NCI-H2107 treated with DMSO at 0.1 percent for 48 hours (cell line): ENCODE data around the gene CPAMD8.

Experiments
- DNase-seq: peaks from one replicate; lab custom pipeline; 2025; ENCODE audit not compliant: unreplicated experiment; lab: John Stamatoyannopoulos, UW

Gene CPAMD8

DNA sequence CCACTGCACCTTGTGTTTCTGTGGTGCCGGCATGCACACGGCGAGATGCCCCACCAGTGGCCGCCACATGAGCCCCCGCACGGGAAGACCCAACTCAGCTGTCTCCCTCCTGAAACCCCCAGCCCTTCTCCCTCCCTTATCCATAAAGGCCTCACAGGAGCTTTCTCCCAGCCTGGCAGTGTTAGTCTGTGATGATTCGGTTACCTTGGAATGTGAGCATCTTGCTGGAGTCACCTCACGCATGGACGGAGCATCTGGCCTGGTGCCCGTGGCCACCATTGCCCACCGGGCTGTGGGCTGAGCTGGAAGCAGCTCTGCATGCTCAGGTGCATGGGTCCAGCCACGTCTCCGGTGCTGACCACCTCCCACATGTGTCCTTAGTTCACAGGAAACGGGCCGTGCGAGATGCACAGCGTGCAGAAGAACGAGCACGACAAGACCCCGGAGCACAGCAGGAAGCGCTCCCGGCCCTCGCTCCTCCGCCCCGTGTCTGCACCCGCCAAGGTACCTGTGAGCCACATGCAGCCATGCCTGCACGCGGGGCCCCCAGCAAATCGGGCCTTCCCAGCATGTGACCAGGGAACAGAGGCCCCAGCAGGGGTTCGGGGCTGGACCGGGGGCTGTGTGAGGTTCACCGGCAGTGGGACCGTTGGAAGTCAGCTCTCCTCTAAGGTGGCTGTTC lies 175.4 kb downstream of the CPAMD8 start:
- DNase-seq, result no peak

- no peak for DNase-seq
Observed at GRCh38 chr19:16850133-16850532, 176.5 kb downstream of the CPAMD8 start.

DNA sequence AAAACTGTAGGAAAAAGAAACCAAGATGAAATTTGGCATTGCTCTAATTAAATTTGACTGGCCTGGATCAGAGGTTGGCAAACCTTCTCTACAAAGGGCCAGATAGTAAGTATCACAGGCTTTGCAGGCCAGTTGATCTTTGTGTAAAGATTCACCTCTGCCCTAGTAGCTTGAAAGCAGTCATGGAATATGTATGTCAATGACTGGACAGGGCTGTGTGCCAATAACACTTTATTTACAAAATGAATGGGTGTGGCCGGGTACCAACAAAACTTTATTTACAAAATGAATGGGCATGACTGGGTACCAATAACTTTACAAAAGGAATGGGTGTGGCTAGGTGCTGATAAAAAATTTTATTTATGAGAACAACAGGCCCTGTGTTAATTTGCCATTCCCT lies 177.4 kb downstream of the CPAMD8 start:
- no peak for DNase-seq

- DNase-seq, result no peak
Observed at GRCh38 chr19:16847430-16847829, 179.2 kb downstream of the CPAMD8 start.

DNA sequence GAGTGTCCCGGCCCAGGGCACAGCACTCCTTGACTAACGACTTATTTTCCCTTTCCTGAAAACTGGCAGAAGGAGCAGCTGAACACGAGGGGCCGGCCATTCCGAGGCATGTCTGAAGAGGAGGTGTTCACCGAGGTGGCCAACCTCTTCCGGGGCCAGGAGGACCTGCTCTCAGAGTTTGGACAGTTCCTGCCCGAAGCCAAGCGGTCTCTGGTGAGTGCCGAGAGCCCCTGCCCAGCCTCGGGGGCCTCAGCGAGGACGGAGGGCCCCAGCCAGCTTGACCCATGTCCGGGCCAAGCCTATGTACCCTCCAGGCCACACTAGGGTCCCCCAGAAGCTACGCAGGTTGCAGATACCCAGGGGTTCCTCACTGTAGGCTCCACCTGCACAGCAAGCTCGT lies 179.7 kb downstream of the CPAMD8 start:
- DNase-seq, result no peak
